HG03280 (cell line): Measurements from ENCODE around the gene JSRP1.

ENCODE experiments used
- ATAC-seq: cut with Tn5 transposase; IDR thresholded peaks from one replicate; pipeline ENCODE4 v1.9.1; 2021; ENCODE audit warnings: mild to moderate bottlenecking, moderate library complexity; ENCODE audit not compliant: unreplicated experiment

Gene JSRP1

GRCh38 chr19:2268480-2268830 is 12.2 kb upstream of the JSRP1 start:
- no peak for ATAC-seq

- no peak for ATAC-seq
Observed at GRCh38 chr19:2266183-2266993, 10.2 kb upstream of the JSRP1 start.

GRCh38 chr19:2261438-2262172 is 5.4 kb upstream of the JSRP1 start:
- ATAC-seq: no peak

GRCh38 chr19:2260341-2260805 is 4.2 kb upstream of the JSRP1 start:
- no peak for ATAC-seq

- ATAC-seq: no peak
Observed at GRCh38 chr19:2259336-2259735, 3.1 kb upstream of the JSRP1 start.

- no peak for ATAC-seq
Observed at GRCh38 chr19:2255112-2255845, 938 bp downstream of the JSRP1 start.

GRCh38 chr19:2254064-2254872 is 1.9 kb downstream of the JSRP1 start:
- no peak for ATAC-seq

GRCh38 chr19:2253106-2254063 is 2.8 kb downstream of the JSRP1 start:
- no peak for ATAC-seq

- ATAC-seq: no peak
Observed at GRCh38 chr19:2252797-2253105, 3.5 kb downstream of the JSRP1 start.

GRCh38 chr19:2252055-2252796 is 4.0 kb downstream of the JSRP1 start:
- no peak for ATAC-seq

GRCh38 chr19:2251106-2252054 is 4.8 kb downstream of the JSRP1 start:
- ATAC-seq: no peak

- no peak for ATAC-seq
Observed at GRCh38 chr19:2250766-2251105, 5.5 kb downstream of the JSRP1 start.

GRCh38 chr19:2249880-2250765 is 6.1 kb downstream of the JSRP1 start:
- no peak for ATAC-seq

- no peak for ATAC-seq
Observed at GRCh38 chr19:2249010-2249866, 7.0 kb downstream of the JSRP1 start, which contains the start of gene AMH. Gene AMH (plus strand): TSS chr19:2249323. CDS start chr19:2249333, 10 bp downstream.

GRCh38 chr19:2248136-2249009 is 7.8 kb downstream of the JSRP1 start:
- ATAC-seq: no peak
